ENCODE measurements around the gene BMP5. TPM values are rescaled to one million over a fixed set of nuclear protein-coding genes. Genes with fewer than 3 reads are reported as not detected.

Gene BMP5
- total and polyA plus RNA-seq, 2 of the 8 experiments (the other 6 are each of a cell fraction or from before 2014, with no cell fraction given): 0.02 TPM; not detected in 1

DNA sequence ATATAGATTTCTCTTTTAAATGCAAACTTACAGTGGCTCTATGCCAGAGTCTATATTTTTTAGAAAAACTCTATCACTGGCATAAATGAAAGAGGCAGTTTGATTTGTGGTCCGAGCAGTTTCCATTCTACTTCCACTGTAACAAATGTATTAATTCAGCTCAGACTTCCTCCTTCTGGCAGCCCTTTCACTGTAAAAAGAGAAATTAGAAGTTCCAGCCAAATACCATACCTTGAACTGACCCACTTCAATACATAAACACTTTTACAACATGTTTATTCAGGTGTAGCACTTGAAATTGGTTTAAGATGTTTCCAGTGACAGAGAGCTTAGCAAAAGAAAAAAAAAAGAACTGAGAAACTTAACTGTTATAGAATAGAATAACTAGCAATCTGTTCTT is 99.3 kb downstream of the BMP5 start (continued):
- TF ChIP-seq, protein P1, sequence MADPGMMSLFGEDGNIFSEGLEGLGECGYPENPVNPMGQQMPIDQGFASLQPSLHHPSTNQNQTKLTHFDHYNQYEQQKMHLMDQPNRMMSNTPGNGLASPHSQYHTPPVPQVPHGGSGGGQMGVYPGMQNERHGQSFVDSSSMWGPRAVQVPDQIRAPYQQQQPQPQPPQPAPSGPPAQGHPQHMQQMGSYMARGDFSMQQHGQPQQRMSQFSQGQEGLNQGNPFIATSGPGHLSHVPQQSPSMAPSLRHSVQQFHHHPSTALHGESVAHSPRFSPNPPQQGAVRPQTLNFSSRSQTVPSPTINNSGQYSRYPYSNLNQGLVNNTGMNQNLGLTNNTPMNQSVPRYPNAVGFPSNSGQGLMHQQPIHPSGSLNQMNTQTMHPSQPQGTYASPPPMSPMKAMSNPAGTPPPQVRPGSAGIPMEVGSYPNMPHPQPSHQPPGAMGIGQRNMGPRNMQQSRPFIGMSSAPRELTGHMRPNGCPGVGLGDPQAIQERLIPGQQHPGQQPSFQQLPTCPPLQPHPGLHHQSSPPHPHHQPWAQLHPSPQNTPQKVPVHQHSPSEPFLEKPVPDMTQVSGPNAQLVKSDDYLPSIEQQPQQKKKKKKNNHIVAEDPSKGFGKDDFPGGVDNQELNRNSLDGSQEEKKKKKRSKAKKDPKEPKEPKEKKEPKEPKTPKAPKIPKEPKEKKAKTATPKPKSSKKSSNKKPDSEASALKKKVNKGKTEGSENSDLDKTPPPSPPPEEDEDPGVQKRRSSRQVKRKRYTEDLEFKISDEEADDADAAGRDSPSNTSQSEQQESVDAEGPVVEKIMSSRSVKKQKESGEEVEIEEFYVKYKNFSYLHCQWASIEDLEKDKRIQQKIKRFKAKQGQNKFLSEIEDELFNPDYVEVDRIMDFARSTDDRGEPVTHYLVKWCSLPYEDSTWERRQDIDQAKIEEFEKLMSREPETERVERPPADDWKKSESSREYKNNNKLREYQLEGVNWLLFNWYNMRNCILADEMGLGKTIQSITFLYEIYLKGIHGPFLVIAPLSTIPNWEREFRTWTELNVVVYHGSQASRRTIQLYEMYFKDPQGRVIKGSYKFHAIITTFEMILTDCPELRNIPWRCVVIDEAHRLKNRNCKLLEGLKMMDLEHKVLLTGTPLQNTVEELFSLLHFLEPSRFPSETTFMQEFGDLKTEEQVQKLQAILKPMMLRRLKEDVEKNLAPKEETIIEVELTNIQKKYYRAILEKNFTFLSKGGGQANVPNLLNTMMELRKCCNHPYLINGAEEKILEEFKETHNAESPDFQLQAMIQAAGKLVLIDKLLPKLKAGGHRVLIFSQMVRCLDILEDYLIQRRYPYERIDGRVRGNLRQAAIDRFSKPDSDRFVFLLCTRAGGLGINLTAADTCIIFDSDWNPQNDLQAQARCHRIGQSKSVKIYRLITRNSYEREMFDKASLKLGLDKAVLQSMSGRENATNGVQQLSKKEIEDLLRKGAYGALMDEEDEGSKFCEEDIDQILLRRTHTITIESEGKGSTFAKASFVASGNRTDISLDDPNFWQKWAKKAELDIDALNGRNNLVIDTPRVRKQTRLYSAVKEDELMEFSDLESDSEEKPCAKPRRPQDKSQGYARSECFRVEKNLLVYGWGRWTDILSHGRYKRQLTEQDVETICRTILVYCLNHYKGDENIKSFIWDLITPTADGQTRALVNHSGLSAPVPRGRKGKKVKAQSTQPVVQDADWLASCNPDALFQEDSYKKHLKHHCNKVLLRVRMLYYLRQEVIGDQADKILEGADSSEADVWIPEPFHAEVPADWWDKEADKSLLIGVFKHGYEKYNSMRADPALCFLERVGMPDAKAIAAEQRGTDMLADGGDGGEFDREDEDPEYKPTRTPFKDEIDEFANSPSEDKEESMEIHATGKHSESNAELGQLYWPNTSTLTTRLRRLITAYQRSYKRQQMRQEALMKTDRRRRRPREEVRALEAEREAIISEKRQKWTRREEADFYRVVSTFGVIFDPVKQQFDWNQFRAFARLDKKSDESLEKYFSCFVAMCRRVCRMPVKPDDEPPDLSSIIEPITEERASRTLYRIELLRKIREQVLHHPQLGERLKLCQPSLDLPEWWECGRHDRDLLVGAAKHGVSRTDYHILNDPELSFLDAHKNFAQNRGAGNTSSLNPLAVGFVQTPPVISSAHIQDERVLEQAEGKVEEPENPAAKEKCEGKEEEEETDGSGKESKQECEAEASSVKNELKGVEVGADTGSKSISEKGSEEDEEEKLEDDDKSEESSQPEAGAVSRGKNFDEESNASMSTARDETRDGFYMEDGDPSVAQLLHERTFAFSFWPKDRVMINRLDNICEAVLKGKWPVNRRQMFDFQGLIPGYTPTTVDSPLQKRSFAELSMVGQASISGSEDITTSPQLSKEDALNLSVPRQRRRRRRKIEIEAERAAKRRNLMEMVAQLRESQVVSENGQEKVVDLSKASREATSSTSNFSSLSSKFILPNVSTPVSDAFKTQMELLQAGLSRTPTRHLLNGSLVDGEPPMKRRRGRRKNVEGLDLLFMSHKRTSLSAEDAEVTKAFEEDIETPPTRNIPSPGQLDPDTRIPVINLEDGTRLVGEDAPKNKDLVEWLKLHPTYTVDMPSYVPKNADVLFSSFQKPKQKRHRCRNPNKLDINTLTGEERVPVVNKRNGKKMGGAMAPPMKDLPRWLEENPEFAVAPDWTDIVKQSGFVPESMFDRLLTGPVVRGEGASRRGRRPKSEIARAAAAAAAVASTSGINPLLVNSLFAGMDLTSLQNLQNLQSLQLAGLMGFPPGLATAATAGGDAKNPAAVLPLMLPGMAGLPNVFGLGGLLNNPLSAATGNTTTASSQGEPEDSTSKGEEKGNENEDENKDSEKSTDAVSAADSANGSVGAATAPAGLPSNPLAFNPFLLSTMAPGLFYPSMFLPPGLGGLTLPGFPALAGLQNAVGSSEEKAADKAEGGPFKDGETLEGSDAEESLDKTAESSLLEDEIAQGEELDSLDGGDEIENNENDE (IDR thresholded peaks at IDR 0.05; ENCODE audit: insufficient replicate concordance, low read length): no peak
- no peak for TF ChIP-seq SRF (IDR thresholded peaks at IDR 0.05; ENCODE audit: low read depth, low read length)
- no peak for TF ChIP-seq JUND (IDR thresholded peaks at IDR 0.05; ENCODE audit: low read length)
- no peak for TF ChIP-seq TAF1 (IDR thresholded peaks at IDR 0.05; ENCODE audit: low read depth, low read length)
- no peak for TF ChIP-seq PHF8 (conservative IDR thresholded peaks at IDR 0.05; ENCODE audit: low read depth, low read length)
- no peak for TF ChIP-seq CTBP2 (IDR thresholded peaks at IDR 0.05; ENCODE audit: borderline replicate concordance, insufficient read depth, insufficient read length, low read length)
- TF ChIP-seq SP1 (IDR thresholded peaks at IDR 0.05; ENCODE audit: low read depth, low read length): no peak
- TF ChIP-seq SAP30 (IDR thresholded peaks at IDR 0.05; ENCODE audit: insufficient read depth, insufficient replicate concordance, low read length): no peak
- TF ChIP-seq ZNF274 (IDR thresholded peaks at IDR 0.05; ENCODE audit: borderline replicate concordance, extremely low read depth, low read length): no peak
- TF ChIP-seq NANOG (IDR thresholded peaks at IDR 0.05; ENCODE audit: insufficient read depth, low read depth, low read length, poor library complexity, severe bottlenecking): no peak
- TF ChIP-seq RAD21 (IDR thresholded peaks at IDR 0.05 in 1 of 2, conservative IDR thresholded peaks at IDR 0.05 in 1 of 2; ENCODE audit: low read depth in 2 of 2, low read length in 2 of 2): no peak
